HEK293 (cell line): ENCODE data around the gene PLEKHA5.

ENCODE experiments used
- CTCF ChIA-PET: fragments of 350-600 bp; formaldehyde crosslinking; extraction: SDS; loops from one replicate; lab custom pipeline; 2021; ENCODE audit warnings: antibody characterized with exemption; lab: Yijun Ruan, JAX
- POLR2A ChIA-PET: fragments of 300-600 bp; formaldehyde crosslinking; extraction: SDS; loops from one replicate; lab custom pipeline; 2020; ENCODE audit warnings: antibody characterized with exemption, inconsistent platforms; lab: Yijun Ruan, JAX
- H3K27ac ChIP-seq: fragments of 200-500 bp; sonication (Bioruptor generic); 2 replicates; pipeline ENCODE4 v1.5.1; 2014; ENCODE audit warnings: low read depth, low read length, control low read depth, inconsistent platforms; ENCODE audit errors: extremely low read depth
- H3K36me3 ChIP-seq, 2 experiments: fragments of 200-500 bp in 1 of 2; sonication (Bioruptor generic) in 1 of 2; 1 replicate in 1 of 2; 2 replicates in 1 of 2; pipeline ENCODE4 v1.5.1; 2014 to 2017; ENCODE audit warnings: inconsistent platforms in 2 of 2, low read length in 2 of 2; ENCODE audit not compliant: control insufficient read depth in 2 of 2, insufficient read depth in 1 of 2
- H3K4me1 ChIP-seq: fragments of 200-500 bp; sonication (Bioruptor generic); 2 replicates; pipeline ENCODE4 v1.5.1; 2014; ENCODE audit warnings: mild to moderate bottlenecking, low read length, inconsistent platforms; ENCODE audit not compliant: control insufficient read depth, insufficient read depth
- H3K4me3 ChIP-seq: 2 replicates; pipeline ENCODE4 v1.5.1; 2011; ENCODE audit warnings: low read depth, mild to moderate bottlenecking, control low read depth, low read length, moderate library complexity
- H3K9me3 ChIP-seq: fragments of 200-500 bp; sonication (Bioruptor generic); 2 replicates; pipeline ENCODE4 v1.5.1; 2014; ENCODE audit warnings: low read depth, low read length, inconsistent platforms; ENCODE audit not compliant: control insufficient read depth, insufficient read depth
- BCL11A ChIP-seq: fragments of 450-650 bp; formaldehyde crosslinking; IDR thresholded peaks from 2 replicates; pipeline ENCODE4 v1.5.1; 2016; ENCODE audit warnings: low read depth, missing biosample characterization, missing genetic modification characterization
- HOXA7 ChIP-seq: sonication (generic); formaldehyde crosslinking; IDR thresholded peaks from 2 replicates; pipeline ENCODE4 v1.8.1; 2022; ENCODE audit warnings: missing genetic modification reagents, borderline replicate concordance
- IKZF3 ChIP-seq: fragments of 450-650 bp; IDR thresholded peaks from 2 replicates; pipeline ENCODE4 v1.5.0; 2018; ENCODE audit warnings: missing biosample characterization, mild to moderate bottlenecking, missing genetic modification characterization, moderate library complexity
- KLF8 ChIP-seq: fragments of 450-650 bp; formaldehyde crosslinking; IDR thresholded peaks from 2 replicates; pipeline ENCODE4 v1.5.1; 2016; ENCODE audit warnings: missing biosample characterization, missing genetic modification characterization
- OSR2 ChIP-seq: fragments of 450-650 bp; formaldehyde crosslinking; IDR thresholded peaks from 2 replicates; pipeline ENCODE4 v1.5.1; 2016; ENCODE audit warnings: missing biosample characterization, missing genetic modification characterization
- SP7 ChIP-seq: fragments of 450-650 bp; formaldehyde crosslinking; IDR thresholded peaks from 2 replicates; pipeline ENCODE4 v1.5.1; 2016; ENCODE audit warnings: missing biosample characterization, missing genetic modification characterization
- TRIM28 ChIP-seq: IDR thresholded peaks from 2 replicates; pipeline ENCODE4 v1.6.1; 2011; ENCODE audit warnings: low read length, control low read depth, borderline replicate concordance
- WT1 ChIP-seq: fragments of 450-650 bp; formaldehyde crosslinking; IDR thresholded peaks from 2 replicates; pipeline ENCODE4 v1.5.1; 2016; ENCODE audit warnings: missing biosample characterization, missing genetic modification characterization
- ZFHX2 ChIP-seq: fragments of 450-650 bp; formaldehyde crosslinking; conservative IDR thresholded peaks from 2 replicates; pipeline ENCODE4 v1.5.1; 2016; ENCODE audit warnings: missing biosample characterization, missing genetic modification characterization
- ZNF114 ChIP-seq: fragments of 450-650 bp; formaldehyde crosslinking; IDR thresholded peaks from 2 replicates; pipeline ENCODE4 v1.5.0; 2017; ENCODE audit warnings: missing biosample characterization, missing genetic modification characterization
- ZNF155 ChIP-seq: fragments of 450-650 bp; formaldehyde crosslinking; IDR thresholded peaks from 2 replicates; pipeline ENCODE4 v1.5.1; 2016; ENCODE audit warnings: missing biosample characterization, missing genetic modification characterization
- ZNF16 ChIP-seq: fragments of 450-650 bp; formaldehyde crosslinking; IDR thresholded peaks from 2 replicates; pipeline ENCODE4 v1.5.1; 2016; ENCODE audit warnings: low read depth, missing biosample characterization, missing genetic modification characterization
- ZNF404 ChIP-seq: fragments of 450-650 bp; formaldehyde crosslinking; IDR thresholded peaks from 2 replicates; pipeline ENCODE4 v1.5.1; 2017; ENCODE audit warnings: missing biosample characterization, missing genetic modification characterization
- ZNF521 ChIP-seq: fragments of 450-650 bp; formaldehyde crosslinking; IDR thresholded peaks from 2 replicates; pipeline ENCODE4 v1.5.1; 2017; ENCODE audit warnings: missing biosample characterization, mild to moderate bottlenecking, missing genetic modification characterization
- ZNF560 ChIP-seq: fragments of 450-650 bp; formaldehyde crosslinking; IDR thresholded peaks from 2 replicates; pipeline ENCODE4 v1.5.1; 2017; ENCODE audit warnings: missing biosample characterization, missing genetic modification characterization, borderline replicate concordance
- ZNF654 ChIP-seq: fragments of 450-650 bp; formaldehyde crosslinking; IDR thresholded peaks from 2 replicates; pipeline ENCODE4 v1.5.1; 2016; ENCODE audit warnings: low read depth, missing biosample characterization, missing genetic modification characterization
- ZNF76 ChIP-seq: fragments of 450-650 bp; formaldehyde crosslinking; IDR thresholded peaks from 2 replicates; pipeline ENCODE4; 2016; ENCODE audit warnings: low read depth, missing biosample characterization, missing genetic modification characterization, borderline replicate concordance
- TF ChIP-seq, protein P1 (sequence below): fragments of 450-650 bp; formaldehyde crosslinking; IDR thresholded peaks from 2 replicates; pipeline ENCODE4 v1.5.1; 2016; ENCODE audit warnings: missing biosample characterization, missing genetic modification characterization

Gene PLEKHA5

DNA sequence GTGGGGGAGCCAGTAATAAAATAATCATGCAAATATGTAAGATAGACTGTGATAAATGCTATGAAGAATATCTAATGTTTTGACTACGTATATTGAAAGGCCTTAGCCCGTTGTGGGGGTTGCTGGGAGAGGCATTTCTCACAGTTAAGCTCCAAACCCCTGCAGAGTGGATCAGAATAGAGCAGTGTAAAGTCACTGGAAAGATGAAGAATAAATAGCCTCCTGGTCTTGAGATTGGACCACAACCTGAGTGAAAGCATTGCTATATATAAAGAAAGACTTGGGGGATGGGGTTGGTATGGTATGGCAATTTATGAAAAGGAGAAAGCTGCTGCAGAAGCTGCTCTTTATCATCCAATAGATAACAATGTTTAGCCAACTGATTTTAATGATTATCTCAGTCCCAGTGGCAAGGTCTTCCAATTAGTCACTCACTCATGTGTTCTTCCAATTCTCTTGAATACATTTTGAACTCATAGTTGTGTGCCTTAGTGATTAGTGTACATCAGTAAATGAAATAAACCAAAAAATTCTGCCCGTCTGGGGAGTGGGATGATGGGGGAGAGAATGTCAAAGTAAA, 10.2 kb downstream of the PLEKHA5 start:
- ChIA-PET CTCF (interaction anchor here (0.6 to 1.0 kb wide), 2 partner anchors 42 to 349 kb away, joined by 3 read pairs; no protein-coding TSS in a partner anchor), POLR2A (interaction anchor here (1.0 to 1.1 kb wide), 2 partner anchors 9 to 75 kb away, joined by 3 to 4 read pairs; no protein-coding TSS in a partner anchor)
- no peaks in the 10 kb centered on the region for H3K9me3 ChIP-seq
- H3K36me3 ChIP-seq, result peaks cover 15 to 22% of the 10 kb centered on the region in 2 experiments
- no peak overlapping the region for H3K4me3 ChIP-seq
- TF ChIP-seq, protein P1, sequence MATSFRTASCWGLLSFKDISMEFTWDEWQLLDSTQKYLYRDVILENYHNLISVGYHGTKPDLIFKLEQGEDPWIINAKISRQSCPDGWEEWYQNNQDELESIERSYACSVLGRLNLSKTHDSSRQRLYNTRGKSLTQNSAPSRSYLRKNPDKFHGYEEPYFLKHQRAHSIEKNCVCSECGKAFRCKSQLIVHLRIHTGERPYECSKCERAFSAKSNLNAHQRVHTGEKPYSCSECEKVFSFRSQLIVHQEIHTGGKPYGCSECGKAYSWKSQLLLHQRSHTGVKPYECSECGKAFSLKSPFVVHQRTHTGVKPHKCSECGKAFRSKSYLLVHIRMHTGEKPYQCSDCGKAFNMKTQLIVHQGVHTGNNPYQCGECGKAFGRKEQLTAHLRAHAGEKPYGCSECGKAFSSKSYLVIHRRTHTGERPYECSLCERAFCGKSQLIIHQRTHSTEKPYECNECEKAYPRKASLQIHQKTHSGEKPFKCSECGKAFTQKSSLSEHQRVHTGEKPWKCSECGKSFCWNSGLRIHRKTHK (tag by site-specific recombination), result no peak
- TF ChIP-seq ZNF76, result no peak
- TF ChIP-seq OSR2 (tag by site-specific recombination), result 0 out of 2 replicates have a peak, but pooled peaks have one; percentile 23
- no peak for TF ChIP-seq SP7
- TF ChIP-seq, all 188 proteins: peak for 1
- H3K27ac ChIP-seq, result no peak overlapping the region
- H3K4me1 ChIP-seq, result peaks cover 24% of the 10 kb centered on the region

GRCh38 chr12:19140381-19141236, 11.1 kb downstream of the PLEKHA5 start:
- H3K9me3 ChIP-seq, result no peaks in the 10 kb centered on the region
- ChIA-PET POLR2A (no interaction called here), CTCF (no interaction called here)
- no peak for TF ChIP-seq ZNF404 (tag by site-specific recombination)
- peaks cover 18% of the 10 kb centered on the region for H3K4me1 ChIP-seq
- H3K36me3 ChIP-seq, result peaks cover 15 to 25% of the 10 kb centered on the region in 2 experiments
- H3K4me3 ChIP-seq, result no peak overlapping the region
- no peak overlapping the region for H3K27ac ChIP-seq

DNA sequence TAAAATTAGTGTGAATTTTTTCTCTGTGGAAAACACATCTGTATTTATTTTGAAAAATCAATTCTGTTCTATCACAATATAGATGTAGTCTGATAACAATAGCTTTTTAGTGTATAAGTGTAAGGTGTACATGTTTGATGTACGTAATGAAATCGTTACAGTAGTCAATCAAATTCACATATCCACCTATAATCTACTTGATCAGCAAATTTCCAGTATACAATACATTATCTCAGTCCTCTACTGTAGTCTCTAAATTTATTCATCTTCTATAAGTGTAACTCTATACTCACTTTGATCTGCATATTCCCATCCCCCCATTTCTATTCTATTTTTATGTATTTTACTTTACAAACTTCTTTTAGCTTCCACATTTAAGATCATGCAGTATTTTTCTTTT, 13.0 kb downstream of the PLEKHA5 start:
- H3K4me1 ChIP-seq, result peaks cover 18% of the 10 kb centered on the region
- ChIA-PET POLR2A (interaction anchor here (0.8 kb wide), 1 partner anchor 12 kb away, joined by 3 read pairs; no protein-coding TSS in a partner anchor), CTCF (interaction anchor here (0.5 kb wide), 1 partner anchor 375 kb away, joined by 4 read pairs; no protein-coding TSS in a partner anchor)
- TF ChIP-seq ZNF560 (tag by site-specific recombination) (no peak), ZNF521 (tag by site-specific recombination) (no peak), ZFHX2 (tag by site-specific recombination) (no peak), IKZF3 (tag by site-specific recombination) (no peak), ZNF114 (tag by site-specific recombination) (no peak), HOXA7 (no peak), KLF8 (no peak), ZNF155 (tag by site-specific recombination) (no peak), TRIM28 (no peak), WT1 (tag by site-specific recombination) (no peak), BCL11A (tag by site-specific recombination) (no peak), ZNF654 (tag by site-specific recombination) (no peak), ZNF16 (no peak)
- H3K36me3 ChIP-seq, result peaks cover 13 to 20% of the 10 kb centered on the region in 2 experiments
- H3K9me3 ChIP-seq, result no peaks in the 10 kb centered on the region
- no peak overlapping the region for H3K27ac ChIP-seq
- no peak overlapping the region for H3K4me3 ChIP-seq
